OCI-LY3 (cell line): ENCODE measurements around the gene PEX3.

Source experiments
- EZH2phosphoT487 ChIP-seq: fragments of 200-600 bp; shearing (Covaris generic); IDR thresholded peaks from 2 replicates; pipeline ENCODE4 v1.6.1; 2018; ENCODE audit warnings: antibody characterized with exemption, mixed run types, low read depth
- TF ChIP-seq, protein P1 (sequence below): fragments of 200-600, 300-600 bp; sonication (generic); IDR thresholded peaks from 2 replicates; pipeline ENCODE4 v1.5.1; 2014; ENCODE audit warnings: antibody characterized with exemption, low read length, low read depth

DNA sequence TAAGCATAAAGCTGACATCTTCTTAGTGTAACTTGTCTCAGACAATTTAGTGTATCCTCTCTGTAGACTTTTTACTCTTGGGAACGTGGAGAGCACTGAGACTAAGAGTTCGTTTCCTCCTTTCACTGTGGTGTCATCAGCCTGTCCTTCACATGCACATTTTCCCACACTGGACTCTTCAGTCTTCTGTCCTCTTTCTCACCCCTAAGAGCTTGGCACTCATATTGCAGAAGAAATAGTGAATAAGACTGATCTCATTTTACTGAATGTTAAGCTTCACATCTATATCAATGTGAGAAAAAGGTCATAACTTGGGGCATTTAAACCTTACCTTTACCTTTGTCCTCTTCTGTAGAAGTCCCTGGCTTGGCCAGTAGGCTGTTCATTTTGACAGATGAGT lies 35.4 kb downstream of the PEX3 start:
- TF ChIP-seq, protein P1, sequence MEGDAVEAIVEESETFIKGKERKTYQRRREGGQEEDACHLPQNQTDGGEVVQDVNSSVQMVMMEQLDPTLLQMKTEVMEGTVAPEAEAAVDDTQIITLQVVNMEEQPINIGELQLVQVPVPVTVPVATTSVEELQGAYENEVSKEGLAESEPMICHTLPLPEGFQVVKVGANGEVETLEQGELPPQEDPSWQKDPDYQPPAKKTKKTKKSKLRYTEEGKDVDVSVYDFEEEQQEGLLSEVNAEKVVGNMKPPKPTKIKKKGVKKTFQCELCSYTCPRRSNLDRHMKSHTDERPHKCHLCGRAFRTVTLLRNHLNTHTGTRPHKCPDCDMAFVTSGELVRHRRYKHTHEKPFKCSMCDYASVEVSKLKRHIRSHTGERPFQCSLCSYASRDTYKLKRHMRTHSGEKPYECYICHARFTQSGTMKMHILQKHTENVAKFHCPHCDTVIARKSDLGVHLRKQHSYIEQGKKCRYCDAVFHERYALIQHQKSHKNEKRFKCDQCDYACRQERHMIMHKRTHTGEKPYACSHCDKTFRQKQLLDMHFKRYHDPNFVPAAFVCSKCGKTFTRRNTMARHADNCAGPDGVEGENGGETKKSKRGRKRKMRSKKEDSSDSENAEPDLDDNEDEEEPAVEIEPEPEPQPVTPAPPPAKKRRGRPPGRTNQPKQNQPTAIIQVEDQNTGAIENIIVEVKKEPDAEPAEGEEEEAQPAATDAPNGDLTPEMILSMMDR = no peak
- TF ChIP-seq EZH2phosphoT487 = no peak
